Frontal cortex (tissue), 4 donors: ENCODE measurements around the gene THOC7. TPM values are rescaled to one million over a fixed set of nuclear protein-coding genes. Genes with fewer than 3 reads are reported as not detected.

Source experiments
- DNase-seq, 2 donors: peaks; one replicate each; pipeline ENCODE4 v3.0.0; 2012; ENCODE audit warnings: low spot score in 2 of 2
- FAIRE-seq: peaks from 2 replicates; lab custom pipeline; 2012; peaks lifted over from hg19 to GRCh38; lab: Jason Lieb, UNC
- total RNA-seq: library from RNA; depleted of rRNA; stranded (reverse); fragments of >200 nt; gene quantifications from one replicate; pipeline ENCODE4 v1.2.3, GENCODE V29; 2014
- donor health status: control.
- donor health status: control.
- donor health status: control.

THOC7 gene
- total RNA-seq, 1 donor from 2014 or later = 48.1 TPM

GRCh38 chr3:63851287-63851686, 12.3 kb downstream of the THOC7 start:
- no peak for FAIRE-seq

GRCh38 chr3:63849175-63849574, 14.4 kb downstream of the THOC7 start:
- DNase-seq (no peak), FAIRE-seq (no peak)

More at GRCh38 chr3:63851287-63851686, 12.3 kb downstream of the THOC7 start:
- DNase-seq = no peak

- no peak for FAIRE-seq
- DNase-seq = no peak
Measured at GRCh38 chr3:63847718-63848450, 15.7 kb downstream of the THOC7 start.

- DNase-seq = no peak
- FAIRE-seq = no peak
Measured at GRCh38 chr3:63845215-63845614, 18.4 kb downstream of the THOC7 start.

- FAIRE-seq (no peak), DNase-seq (no peak)
Measured at GRCh38 chr3:63842127-63842526, 21.5 kb downstream of the THOC7 start.

- DNase-seq (no peak), FAIRE-seq (no peak)
Measured at GRCh38 chr3:63841704-63842103, 21.9 kb downstream of the THOC7 start.

DNA sequence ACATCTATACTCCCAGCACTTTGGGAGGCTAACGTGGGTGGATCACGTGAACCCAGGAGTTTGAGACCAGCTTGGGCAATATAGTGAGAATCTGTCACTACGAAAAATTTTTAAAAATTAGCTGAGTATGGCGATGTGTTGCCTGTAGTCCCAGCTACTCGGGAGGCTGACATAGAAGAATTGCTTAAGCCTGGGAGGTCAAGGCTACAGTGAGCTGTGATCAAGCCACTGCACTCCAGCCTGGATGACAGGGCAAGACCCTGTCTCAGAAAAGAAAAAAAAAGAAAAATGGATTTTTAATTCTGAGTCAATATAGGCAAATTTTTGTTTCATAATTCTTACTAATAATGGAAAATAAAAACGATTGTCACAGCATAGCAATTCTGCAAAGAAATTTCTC, 31.2 kb downstream of the THOC7 start:
- no peak for FAIRE-seq
- no peak for DNase-seq

DNA sequence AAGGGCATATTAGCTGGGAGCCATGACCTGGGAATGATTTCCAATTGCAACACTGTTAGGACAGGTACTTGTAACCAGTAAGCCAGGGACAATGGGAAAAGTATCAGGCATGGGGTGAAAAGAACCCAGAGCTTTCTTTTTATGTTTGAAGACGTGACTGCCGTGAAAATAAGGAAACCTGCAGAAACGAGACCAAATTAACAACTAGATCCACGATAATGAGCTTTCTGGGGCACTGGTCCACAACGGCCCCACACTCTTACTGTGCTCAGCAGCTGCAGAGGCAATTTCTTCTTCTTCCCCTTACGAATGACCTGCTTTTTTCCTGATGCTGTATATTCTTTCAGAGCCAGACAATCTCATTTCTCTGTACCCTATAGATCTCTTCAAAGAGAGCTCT, 33.1 kb downstream of the THOC7 start:
- FAIRE-seq = no peak
- DNase-seq = no peak

DNA sequence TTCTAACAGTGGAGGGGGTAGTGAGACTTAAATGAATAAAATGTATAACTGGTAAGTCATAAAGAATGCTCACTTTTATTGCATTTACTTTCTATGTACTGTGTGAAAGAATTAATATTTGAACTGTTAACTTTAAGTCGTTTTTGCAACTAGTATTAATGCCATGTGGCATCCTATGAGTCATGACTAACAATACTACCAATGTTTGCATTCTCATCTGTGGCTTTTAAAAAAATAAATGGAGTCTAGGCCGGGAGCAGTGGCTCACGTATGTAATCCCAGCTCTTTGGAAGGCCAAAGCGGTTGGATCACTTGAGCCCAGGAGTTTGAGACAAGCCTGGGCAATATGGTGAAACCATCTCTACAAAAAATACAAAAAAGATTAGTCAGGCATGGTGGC, 39.3 kb downstream of the THOC7 start:
- DNase-seq (no peak), FAIRE-seq (no peak)

GRCh38 chr3:63819151-63819398, 44.5 kb downstream of the THOC7 start, which contains the start of gene C3orf49:
C3orf49 (plus strand) TSS chr3:63819299; CDS start chr3:63819472, 173 bp downstream.
- DNase-seq (no peak), FAIRE-seq (no peak)

- peak; percentile 85 for FAIRE-seq
Measured at GRCh38 chr3:63818282-63819150, 45.1 kb downstream of the THOC7 start.

DNA sequence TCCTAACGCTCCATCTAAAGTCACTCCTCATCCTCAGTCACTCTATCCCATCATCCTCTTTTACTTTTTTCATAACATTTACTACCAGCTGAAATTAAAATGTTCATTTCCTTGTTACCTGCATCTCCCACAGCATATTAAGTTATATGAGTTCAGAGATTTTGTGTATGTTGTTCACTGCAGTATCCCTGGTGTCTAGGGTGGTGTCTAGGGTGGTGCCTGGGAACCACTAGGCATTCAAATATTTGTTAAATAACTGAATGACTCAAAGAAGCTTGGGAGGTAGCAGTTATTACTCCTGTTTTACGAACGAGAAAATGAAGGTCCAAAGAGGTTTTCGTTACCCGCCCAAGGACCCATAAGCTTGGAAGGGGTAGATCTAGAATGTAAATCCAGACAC, 46.4 kb downstream of the THOC7 start:
- DNase-seq = no peak
- no peak for FAIRE-seq

More at GRCh38 chr3:63818282-63819150, 45.1 kb downstream of the THOC7 start:
- peak; percentile 2 to 15 for DNase-seq

DNA sequence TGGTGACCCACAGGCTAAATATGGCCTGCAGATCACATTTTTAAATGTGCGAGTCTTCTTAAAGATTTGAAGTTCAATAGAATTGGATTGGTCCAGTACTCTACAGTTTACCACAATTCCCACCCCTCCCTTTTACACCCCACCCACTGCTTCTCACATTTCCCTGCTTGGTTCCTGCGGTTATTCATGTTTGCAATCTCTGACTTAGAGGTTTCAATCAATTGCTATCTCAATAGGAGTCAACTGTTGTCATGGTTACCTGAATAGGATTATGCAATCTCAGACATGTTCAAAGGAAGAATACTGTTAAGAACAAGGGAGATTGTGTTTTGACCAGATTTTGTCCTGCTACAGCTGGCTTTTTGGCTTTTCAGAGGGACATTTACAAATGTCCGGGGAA, 49.4 kb downstream of the THOC7 start:
- no peak for FAIRE-seq

GRCh38 chr3:63809607-63810006, 54.0 kb downstream of the THOC7 start:
- no peak for DNase-seq

More for the DNA sequence above, 49.4 kb downstream of the THOC7 start:
- DNase-seq = no peak

GRCh38 chr3:63808633-63809032, 55.0 kb downstream of the THOC7 start:
- FAIRE-seq (no peak), DNase-seq (no peak)

More at GRCh38 chr3:63809607-63810006, 54.0 kb downstream of the THOC7 start:
- FAIRE-seq = no peak

GRCh38 chr3:63807961-63808565, 55.5 kb downstream of the THOC7 start:
- DNase-seq = no peak
- FAIRE-seq = no peak

- FAIRE-seq = no peak
- DNase-seq = no peak
Measured at GRCh38 chr3:63803911-63804310, 59.7 kb downstream of the THOC7 start.

GRCh38 chr3:63800097-63800496, 63.5 kb downstream of the THOC7 start:
- DNase-seq (no peak), FAIRE-seq (no peak)

- no peak for DNase-seq
- no peak for FAIRE-seq
Measured at GRCh38 chr3:63798949-63799348, 64.7 kb downstream of the THOC7 start.

- FAIRE-seq (no peak), DNase-seq (no peak)
Measured at GRCh38 chr3:63798544-63798943, 65.1 kb downstream of the THOC7 start.

DNA sequence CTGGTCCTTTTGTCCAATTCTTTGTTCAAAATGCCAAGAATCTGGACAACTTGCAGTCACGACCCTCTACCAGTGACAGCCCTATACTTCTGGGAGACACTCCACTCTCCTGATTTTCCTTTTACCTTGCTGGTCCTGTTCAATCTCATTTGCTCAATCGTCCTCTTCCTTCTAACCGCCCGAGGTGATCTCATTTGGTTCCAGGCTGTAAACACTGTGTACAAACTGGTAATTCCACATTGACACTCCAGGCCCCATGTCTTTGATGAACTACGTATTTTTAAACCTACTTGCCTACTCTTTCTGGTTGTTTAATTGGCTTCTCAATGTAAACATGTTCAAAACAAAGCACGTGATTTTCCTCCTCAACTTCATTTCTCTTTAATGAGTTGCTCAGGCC, 68.2 kb downstream of the THOC7 start:
- FAIRE-seq (no peak), DNase-seq (no peak)
